GM06990 (cell line): ENCODE measurements around the gene KRTAP3-2.
"Not testable (repeated sequence)": the region's sequence is repeated elsewhere in the genome, so short reads cannot be mapped to it uniquely, and the experiment has no call there.

Experiments used
- DNase-seq: peaks from one replicate; pipeline ENCODE4 v3.0.0-alpha.2; 2011; ENCODE audit not compliant: insufficient read length; ENCODE audit errors: extremely low read depth
- H3K27me3 ChIP-seq: replicated peaks from 2 replicates; pipeline ENCODE4 v1.6.0; 2011; ENCODE audit warnings: low read length; ENCODE audit not compliant: control insufficient read depth, insufficient read depth
- H3K36me3 ChIP-seq: 2 replicates; pipeline ENCODE4 v1.5.1; 2011; ENCODE audit warnings: low read length; ENCODE audit not compliant: control insufficient read depth, insufficient read depth
- H3K4me3 ChIP-seq: replicated peaks from 2 replicates; pipeline ENCODE4 v1.5.1; 2011; ENCODE audit warnings: low read depth, mild to moderate bottlenecking, control low read depth, low read length
- CTCF ChIP-seq: IDR thresholded peaks from 2 replicates; pipeline ENCODE4 v1.5.1; 2011; ENCODE audit warnings: low read length, control low read depth, mild to moderate bottlenecking, inconsistent platforms; ENCODE audit not compliant: insufficient read depth, poor library complexity, severe bottlenecking

The KRTAP3-2 gene

GRCh38 chr17:40999563-40999962 lies at the start of gene KRTAP3-2:
KRTAP3-2 (minus strand) TSS chr17:40999906; CDS start chr17:40999853, 53 bp downstream.
- not testable (repeated sequence) for H3K4me3 ChIP-seq, H3K36me3 ChIP-seq, H3K27me3 ChIP-seq, DNase-seq

DNA sequence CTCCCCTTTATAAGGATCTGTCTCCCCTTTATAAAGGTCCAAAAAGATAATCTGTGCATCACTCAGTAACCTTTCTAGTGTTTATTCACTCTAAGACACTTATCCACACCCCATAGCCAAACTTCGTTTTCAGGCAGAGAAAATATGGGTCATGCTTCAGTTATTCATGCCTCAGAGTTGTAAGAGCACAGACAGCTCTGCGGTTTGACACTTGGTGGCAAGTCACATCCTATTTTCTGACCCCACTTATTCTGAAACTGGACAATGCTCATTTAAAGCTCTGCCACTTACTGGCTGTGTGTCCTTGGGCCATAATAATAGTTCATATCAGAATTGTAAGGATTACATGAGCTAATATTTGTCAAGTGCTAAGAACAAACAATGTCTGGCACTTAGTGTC lies 49.4 kb upstream of the KRTAP3-2 start:
- H3K4me3 ChIP-seq, result no peak overlapping the region
- H3K27me3 ChIP-seq, result no peaks in the 10 kb centered on the region
- DNase-seq, result no peak
- TF ChIP-seq CTCF, result no peak
- no peaks in the 10 kb centered on the region for H3K36me3 ChIP-seq

- H3K36me3 ChIP-seq, result no peaks in the 10 kb centered on the region
- H3K27me3 ChIP-seq, result no peaks in the 10 kb centered on the region
- no peak for TF ChIP-seq CTCF
- H3K4me3 ChIP-seq, result no peak overlapping the region
- DNase-seq, result no peak
Observed at GRCh38 chr17:41048441-41048840, 48.7 kb upstream of the KRTAP3-2 start.

DNA sequence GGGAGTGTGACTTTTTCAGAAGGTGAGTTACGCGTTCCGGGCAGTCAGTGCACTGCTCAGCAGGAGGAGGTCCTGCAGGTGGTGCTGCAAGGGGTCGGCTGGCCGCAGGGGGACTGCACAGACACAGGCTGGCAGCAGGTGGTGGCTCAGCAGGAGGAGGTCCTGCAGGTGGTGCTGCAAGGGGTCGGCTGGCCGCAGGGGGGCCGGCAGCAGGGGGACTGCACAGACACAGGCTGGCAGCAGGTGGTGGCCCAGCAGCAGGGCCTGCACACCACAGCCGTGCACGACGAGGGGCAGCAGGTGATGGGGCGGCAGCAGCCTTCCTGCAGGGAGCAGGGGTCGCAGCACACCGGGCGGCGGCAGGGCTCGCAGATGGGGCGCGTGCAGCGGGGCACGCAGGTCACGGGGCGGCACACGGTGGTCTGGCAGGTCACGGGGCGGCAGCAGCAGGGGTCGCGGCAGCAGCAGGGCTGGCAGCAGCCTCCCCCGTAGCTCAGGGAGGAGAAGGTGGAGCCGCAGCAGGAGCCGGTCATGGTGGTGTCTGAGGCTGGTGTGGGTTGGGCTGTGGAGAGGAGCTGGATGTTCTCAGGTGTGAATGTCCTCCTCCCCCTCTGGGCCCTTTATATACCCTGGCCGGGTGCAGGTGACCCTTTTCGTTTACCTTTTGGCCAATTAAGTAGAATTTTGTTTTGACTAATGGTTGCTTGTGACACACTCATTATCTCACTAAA lies 47.2 kb upstream of the KRTAP3-2 start, which contains the start of gene KRTAP2-1:
KRTAP2-1 (minus strand) TSS at position 582 of the 731 bp plus-strand sequence; CDS start at position 533, 49 bp downstream.
- not testable (repeated sequence) for DNase-seq, H3K36me3 ChIP-seq, H3K27me3 ChIP-seq, H3K4me3 ChIP-seq

- no peak for TF ChIP-seq CTCF
- no peak for DNase-seq
- Histone ChIP-seq H3K36me3 (no peaks in the 10 kb centered on the region), H3K4me3 (no peak overlapping the region), H3K27me3 (no peaks in the 10 kb centered on the region)
Observed at GRCh38 chr17:41042953-41043352, 43.2 kb upstream of the KRTAP3-2 start.

DNA sequence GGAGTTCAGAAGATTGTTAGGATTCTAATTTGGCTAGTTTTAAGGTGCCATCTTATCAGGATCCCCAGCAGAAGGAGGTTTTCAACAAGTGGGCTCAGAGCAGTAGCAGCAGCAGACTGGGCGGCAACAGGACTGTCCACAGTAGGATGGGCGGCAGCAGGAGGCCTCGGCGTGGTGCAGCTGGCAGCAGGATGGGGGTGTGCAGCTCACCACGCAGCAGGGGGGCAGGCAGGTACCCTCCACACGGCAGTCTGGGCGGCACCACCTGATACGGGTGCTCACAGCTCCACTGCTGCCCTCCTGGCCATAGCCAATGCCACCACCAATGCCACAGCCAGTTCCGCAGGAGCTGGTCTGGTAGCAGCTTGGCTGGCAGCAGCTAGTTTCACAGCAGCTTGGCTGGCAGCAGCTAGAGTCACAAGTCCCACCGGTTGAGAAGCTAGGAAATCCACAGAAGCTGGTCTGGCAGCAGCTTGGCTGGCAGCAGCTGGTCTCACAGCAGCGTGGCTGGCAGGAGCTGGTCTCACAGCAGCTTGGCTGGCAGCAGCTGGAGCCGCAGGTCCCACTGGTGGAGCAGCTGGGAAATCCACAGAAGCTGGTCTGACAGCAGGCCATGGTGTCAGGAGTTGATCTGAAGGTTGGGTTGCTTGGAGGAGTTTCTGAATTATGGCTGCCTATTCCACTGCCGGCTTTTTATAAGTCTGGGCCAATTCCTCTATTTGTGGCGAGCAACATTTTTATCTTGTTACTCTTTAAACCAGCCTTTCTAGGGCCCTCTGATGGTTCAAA lies 41.3 kb upstream of the KRTAP3-2 start, which contains the start of gene KRTAP1-1:
KRTAP1-1 (minus strand) TSS at position 668 of the 789 bp plus-strand sequence; CDS start at position 615, 53 bp downstream.
- DNase-seq, H3K27me3 ChIP-seq, H3K4me3 ChIP-seq, H3K36me3 ChIP-seq: not testable (repeated sequence)

DNA sequence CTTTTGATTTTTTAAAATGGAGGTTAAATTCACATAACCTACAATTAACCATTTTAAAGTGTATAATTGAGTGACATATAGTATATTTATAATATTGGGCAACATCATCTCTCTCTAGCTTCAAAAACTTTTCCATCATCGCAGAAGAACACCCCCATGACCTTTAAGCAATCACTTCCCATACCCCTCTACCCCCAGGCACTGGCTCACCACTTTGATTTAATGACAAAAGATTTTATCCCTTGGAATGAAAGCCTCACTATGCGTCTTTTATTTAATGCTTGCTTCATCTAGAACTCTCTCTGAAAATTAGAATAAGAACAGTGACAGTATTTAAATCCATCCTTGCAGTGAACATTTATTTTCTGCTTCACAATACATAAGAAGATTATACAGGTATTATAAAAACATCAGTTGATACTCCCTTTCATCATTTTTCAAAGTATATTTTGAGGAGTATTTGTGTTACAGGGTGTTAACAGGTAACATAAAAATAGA lies 38.2 kb upstream of the KRTAP3-2 start:
- H3K36me3 ChIP-seq, result no peaks in the 10 kb centered on the region

DNA sequence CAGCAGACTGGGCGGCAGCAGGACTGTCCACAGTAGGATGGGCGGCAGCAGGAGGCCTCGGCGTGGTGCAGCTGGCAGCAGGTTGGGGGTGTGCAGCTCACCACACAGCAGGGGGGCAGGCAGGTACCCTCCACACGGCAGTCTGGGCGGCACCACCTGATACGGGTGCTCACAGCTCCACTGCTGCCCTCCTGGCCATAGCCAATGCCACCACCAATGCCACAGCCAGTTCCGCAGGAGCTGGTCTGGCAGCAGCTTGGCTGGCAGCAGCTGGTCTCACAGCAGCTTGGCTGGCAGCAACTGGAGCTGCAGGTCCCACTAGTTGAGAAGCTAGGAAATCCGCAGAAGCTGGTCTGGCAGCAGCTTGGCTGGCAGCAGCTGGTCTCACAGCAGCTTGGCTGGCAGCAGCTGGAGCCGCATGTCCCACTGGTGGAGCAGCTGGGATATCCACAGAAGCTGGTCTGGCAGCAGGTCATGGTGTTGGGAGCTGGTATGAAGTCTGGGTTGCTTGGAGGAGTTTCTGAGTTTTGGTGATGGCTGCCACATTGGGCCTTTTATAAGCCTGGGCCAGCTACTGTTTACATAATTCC lies 34.7 kb upstream of the KRTAP3-2 start, which contains the start of gene KRTAP1-3:
KRTAP1-3 (minus strand) TSS at position 529 of the 590 bp plus-strand sequence; CDS start at position 476, 53 bp downstream.
- not testable (repeated sequence) for H3K27me3 ChIP-seq, H3K4me3 ChIP-seq, DNase-seq, H3K36me3 ChIP-seq

More for the DNA sequence above, 38.2 kb upstream of the KRTAP3-2 start:
- H3K4me3 ChIP-seq, result no peak overlapping the region
- H3K27me3 ChIP-seq, result no peaks in the 10 kb centered on the region
- DNase-seq, result no peak
- TF ChIP-seq CTCF, result no peak
